IPS DF 19.7 (cell line): Measurements from ENCODE around the gene PRSS36.
"Not testable (repeated sequence)": the region's sequence is repeated elsewhere in the genome, so short reads cannot be mapped to it uniquely, and the experiment has no call there.

Experiments used
- DNase-seq: peaks from one replicate; pipeline ENCODE4 v3.0.0-alpha.2; 2013; ENCODE audit warnings: low read depth, low spot score

PRSS36 gene

DNA sequence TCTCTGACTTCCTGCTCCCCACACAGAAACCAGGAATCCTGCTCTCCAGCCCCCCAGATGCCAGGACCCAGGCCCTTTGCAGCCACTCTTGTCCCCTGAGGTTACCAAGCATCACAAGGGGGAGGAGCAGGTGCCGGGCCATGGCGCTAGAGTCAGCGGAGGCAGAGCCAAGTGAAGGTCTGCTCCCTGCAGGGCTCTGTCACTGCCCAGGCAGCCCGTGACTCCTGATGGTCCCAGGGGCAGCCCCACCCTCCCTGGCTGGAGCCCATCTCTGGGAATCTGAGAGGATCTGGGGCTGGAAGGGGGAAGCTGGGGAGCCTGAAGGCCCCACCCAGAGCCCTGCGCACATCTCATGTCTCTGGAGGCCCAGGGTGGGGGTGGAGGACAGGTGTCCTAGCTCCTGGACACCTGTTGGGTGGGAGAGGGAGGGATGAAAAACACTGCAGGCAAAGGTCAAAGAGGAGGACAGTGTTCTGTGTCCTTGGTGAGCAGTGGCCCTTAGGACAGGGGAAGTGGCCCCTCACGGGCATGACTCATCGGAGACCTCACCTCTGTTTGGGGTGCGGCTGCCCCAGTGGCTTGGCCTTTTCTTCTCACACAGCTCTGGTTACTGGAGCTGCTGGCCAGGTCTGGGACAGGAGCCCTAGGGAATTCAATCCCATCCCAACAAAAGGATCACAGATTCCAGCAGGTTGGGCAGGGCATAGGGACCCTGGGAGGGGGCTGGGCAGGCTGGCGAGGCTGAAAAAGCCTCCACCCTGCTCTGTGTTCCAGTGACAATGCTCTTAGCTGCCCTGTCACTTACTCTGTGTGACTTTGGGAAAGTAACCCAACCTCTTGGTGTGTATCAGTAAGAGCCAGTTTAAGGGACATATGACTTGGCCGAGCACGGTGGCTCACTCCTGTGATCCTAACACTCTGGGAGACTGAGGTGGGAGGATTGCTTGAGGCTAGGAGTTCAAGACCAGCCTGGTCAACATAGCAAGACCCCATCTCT, at the start of gene PRSS36:
PRSS36 (minus strand) TSS at position 173 of the 997 bp plus-strand sequence; CDS start at position 142, 31 bp downstream.
- DNase-seq, result no peak

DNA sequence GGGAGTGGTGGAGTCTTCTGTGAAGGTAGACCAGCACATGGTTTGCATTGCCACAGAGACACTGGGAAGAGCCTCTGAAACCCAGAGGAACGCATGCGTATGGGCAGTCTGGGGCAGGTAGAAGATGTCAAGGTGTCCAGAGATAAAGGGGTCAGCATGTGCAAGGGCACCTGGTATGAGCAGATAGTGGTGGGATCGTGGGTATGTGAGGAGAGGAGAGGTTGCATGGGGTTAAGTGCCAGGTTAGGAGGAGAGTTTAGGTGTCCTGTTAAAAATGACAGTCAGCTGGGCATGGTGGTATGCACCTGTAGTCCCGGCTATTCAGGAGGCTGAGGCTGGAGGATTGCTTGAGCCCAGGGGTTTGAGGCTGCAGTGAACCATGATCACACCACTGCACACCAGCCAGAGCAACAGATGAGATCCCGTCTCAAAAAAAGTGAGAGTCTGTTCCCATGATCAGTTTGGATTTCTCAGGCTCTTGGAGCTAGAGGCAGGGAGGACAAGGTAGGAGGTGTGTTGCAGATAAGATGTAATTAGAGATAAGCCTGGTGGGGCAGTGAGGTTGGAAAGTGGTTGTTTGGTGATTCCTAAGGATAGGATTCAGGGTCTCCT, 49.7 kb upstream of the PRSS36 start:
- no peak for DNase-seq

DNA sequence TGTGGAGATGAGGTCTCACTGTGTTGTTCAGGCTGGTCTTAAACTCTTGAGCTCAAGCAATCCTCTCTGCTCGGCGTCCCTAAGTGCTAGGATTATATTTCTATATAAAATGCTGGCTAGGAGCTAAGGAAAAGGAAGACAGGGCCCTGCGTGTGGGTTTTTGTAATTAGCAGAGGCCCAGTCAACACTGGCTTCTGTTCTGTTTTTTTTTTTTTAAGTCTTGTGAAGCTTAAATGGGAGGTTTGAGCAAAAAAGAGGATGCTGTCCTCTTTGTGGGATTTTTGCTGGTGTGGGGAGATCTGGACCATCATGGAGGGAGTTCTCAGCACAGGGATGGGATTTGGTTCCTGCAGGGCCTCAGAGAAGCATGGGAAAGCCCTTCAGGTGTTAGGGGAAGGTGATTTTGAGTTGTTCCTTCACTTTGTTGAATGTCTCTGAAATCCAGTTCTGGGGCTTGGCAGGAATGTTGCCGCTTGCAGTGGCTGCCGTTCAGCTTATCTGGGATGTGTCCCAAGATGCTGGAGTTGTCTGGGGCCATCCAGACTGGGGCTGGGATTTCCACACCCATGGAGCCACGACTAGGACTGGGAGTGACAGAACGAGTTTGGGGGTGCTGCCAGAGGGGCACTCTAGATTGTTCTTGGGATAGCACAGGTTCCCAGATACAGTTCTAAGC, 48.5 kb upstream of the PRSS36 start:
- no peak for DNase-seq

DNA sequence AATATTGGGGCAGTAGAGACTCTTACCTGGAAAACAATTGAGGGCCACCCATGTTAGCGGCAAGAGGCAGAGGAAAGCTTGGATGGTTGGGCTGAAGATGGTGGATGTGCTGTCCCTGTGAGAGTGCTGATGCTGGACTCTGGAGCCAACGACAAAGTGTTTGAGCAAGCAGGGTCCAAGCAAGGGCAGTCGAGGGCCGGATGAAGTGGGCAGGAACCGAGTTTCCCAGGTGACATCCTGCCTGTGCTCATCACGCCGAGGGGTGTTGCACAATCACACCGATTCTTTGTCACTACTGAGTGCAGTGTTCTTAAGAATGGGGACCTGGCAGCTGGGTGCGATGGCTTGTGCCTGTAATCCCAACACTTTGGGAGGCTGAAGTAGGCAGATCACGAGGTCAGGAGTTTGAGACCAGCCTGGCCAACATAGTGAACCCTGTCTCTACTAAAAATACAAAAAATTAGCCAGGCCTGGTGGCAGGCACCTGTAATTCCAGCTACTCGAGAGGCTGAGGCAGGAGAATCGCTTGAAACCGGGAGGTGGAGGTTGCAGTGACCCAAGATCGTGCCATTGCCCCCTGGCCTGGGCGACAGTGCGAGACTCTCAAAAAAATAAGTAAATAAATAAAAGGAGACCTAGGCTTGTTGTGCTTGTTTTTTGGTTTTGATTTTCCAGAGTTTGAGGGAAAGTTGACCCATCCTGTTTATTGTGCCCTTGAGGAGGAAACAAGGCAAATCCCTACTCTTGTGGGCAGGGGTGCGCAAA, 46.6 kb upstream of the PRSS36 start:
- DNase-seq, result no peak

DNA sequence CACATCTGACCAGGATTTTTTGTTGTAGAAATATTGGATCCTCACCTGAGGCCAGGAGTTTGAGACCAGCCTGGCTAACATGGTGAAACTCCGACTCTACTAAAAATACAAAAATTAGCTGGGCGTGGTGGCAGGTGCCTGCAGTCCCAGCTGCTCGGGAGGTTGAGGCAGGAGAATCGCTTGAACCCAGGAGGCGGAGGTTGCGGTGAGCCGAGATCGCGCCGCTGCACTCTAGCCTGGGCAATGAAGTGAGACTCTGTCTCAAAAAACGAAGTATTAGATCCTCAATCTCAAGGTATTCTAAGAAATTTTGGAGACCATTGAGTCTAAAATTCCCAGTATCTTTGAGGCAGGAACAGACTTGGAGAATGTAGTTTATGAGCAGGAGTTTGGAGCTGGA, 46.0 kb upstream of the PRSS36 start:
- not testable (repeated sequence) for DNase-seq

DNA sequence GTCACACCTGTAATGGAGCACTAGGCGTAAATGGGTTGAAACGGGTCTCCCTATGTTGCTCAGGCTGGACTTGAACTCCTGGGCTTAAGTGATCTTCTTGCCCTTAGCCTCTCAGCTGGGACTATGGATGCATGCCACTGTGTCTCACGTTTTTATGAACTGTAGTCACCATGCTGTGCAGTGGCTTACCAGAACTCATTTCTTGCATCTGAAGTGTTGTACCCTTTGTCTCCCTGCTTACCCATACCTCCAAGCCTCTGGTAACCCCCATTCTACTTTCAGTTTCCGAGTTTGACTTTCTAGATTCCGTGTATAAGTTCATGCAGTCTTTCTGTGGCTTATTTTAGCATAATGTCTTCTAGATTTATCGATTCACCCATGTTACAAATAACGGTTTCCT, 45.0 kb upstream of the PRSS36 start:
- DNase-seq, result no peak

DNA sequence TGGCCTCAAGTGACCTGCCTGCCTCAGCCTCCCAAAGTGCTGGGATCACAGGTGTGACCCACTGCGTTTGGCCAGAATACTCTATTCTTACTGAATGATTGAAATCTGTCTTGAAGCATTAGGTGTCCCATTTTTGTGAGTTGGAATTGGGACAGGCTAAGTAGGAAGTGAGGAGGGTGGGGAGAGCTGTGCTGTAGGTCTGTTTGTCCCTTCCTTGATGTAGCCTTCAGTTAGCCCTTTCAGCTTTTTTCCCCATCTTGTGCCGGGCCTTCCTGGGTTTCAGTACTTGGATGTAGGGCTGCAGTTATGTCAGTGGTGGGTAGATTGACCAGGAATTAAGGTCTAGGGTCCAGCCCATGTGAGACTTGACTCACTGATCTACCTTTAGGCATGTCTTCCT, 44.0 kb upstream of the PRSS36 start:
- DNase-seq, result no peak

DNA sequence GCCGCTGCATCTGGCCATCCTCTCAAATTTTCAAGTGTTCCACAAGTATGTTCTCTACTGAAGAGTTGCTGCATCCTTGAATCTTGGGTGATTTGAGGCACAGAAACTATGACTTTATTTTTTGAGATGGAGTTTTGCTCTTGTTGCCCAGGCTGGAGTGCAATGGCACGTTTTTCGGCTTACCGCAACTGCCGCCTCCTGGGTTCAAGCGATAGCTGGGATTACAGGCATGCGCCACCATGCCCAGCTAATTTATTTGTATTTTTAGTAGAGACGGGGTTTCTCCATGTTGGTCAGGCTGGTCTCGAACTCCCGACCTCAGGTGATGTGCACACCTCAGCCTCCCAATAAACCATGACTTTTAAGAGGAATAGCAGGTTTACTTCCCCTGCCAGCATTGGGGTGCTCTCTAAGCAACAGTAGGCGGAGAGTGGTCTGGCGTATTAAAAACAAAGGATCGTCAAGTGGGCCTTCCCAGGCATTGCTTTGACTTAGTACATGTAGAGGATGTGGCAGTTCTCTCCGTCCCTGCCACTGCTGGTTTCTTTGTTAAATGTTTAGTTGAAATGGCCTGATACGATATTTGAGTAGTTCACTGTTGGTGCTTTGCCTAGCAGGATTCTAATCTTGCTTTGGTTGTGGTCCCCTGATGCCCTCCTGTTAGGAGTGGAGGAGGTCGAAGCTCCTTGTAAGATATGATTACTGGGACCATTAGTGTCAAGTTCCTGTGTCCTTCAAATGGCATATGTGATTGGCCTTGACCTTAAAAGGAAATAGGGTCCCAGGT, 43.2 kb upstream of the PRSS36 start:
- DNase-seq, result no peak

DNA sequence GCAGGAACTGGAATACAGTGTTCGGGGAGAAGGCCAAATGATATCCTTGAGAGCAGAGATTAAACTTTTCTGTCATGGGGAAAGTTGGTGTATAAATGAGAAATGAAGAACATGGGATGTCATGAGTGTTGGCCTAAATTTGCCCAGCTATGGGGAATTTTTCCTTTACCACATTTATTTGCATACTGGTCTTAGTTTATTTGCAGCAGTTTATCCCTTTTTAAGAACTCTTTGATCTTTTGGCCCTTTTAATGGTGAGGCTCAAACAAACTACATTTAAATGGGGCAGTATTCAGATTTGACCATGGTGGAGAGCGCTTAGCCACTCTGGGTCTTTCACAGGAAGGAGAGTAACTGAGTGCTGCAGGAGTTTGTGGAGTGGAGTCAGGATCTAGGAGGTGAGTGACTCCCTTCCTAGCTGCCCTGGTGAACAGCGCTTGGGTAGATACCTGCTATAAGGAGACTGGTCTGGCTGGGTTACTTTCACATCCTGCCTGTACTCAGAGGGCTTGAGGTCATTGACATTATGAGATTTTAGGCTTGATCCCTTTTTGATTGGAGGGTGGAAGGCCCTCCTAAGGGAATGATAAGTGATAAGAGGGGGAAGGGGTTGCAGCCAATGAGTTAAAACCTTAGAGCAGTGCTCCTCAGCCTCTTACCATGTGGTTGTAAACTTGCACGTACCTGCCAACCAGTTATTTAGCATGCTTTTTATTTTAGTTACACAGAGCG, 42.0 kb upstream of the PRSS36 start:
- no peak for DNase-seq

DNA sequence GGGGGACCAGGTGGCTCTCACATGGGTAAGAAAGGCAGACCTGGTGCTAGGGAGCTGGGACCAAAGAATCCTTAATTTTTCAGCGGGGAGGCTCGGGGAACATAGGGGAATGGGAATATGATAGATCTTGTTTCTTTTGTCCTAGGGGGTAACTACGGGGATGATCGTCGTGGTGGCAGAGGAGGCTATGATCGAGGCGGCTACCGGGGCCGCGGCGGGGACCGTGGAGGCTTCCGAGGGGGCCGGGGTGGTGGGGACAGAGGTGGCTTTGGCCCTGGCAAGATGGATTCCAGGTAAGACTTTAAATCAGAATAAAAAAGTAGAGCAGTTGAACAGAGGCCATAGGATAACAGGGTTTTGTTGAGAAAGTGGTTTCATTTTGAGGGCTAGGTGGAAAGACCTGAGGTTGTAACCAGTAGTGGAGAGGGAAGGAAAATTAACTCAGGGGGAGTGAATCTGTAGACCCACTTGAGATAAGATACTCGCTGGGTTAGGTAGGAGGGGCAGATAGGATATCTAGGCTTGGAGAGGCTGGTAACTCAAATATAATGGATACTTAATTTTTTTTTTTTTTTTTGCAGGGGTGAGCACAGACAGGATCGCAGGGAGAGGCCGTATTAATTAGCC, 41.1 kb upstream of the PRSS36 start:
- no peak for DNase-seq

DNA sequence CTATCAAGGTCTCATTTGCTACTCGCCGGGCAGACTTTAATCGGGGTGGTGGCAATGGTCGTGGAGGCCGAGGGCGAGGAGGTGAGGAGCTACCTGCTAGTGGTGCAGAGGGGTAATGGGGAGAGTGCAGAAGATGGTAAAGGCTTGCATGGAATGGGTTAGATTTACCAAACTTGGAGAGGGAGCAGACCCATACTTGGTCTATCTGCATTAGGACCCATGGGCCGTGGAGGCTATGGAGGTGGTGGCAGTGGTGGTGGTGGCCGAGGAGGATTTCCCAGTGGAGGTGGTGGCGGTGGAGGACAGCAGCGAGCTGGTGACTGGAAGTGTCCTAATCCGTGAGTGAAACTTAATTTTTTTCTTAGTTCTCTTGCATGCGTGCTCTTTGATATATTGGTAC, 40.2 kb upstream of the PRSS36 start:
- no peak for DNase-seq

DNA sequence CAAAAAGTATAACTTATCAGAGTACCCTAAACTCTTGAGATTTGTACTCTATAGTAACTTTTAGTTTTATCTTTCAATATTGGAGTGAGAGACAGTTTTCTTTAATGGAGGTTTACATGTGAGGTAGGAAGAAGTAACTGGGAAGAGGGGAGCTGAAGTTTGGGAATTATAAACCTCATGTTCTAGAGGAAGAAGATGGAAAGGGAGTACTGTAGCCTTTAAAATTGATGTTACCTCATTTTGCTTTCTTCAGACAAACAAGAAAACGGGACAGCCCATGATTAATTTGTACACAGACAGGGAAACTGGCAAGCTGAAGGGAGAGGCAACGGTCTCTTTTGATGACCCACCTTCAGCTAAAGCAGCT, 39.5 kb upstream of the PRSS36 start:
- no peak for DNase-seq

DNA sequence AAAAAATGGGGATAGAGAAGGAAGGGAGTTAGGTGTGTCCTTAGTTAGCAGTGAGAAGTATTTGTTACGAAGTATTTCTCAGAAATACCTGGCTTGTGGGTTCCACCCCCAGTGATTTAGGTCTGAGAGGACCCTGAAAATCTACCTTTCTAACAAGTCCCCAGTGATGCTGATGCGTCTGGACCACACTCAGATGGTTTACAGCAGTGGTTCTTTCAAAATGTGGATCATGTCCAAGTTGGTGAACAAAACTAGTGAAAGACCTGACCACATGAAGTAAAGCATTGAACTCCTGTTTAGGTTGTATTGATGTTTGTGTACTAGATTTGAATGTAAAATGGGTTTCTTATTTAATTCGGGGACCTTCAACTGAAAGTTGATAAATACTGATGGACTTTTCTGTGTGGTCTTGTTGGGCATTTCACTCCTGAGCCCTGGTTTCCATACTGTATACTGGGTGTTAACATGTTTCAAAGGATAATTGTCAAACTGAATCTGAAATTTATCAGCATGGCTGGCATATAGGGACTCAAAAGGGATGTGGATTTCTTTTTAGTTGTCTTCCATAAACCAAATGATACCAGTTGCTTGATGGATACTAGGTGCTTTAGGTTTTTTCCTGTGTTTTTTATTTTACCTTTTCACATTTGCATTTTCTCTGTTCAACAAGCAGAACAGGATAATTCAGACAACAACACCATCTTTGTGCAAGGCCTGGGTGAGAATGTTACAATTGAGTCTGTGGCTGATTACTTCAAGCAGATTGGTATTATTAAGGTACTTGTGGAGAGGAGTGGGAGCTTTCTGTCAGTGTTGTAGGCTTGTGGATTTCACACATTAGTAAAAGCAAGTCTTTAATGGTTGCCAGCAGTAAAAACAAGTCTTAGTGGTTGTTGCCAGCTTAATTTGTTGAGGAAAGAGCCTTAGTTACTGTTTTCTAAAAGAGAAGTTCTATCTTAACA, 38.9 kb upstream of the PRSS36 start:
- no peak for DNase-seq

DNA sequence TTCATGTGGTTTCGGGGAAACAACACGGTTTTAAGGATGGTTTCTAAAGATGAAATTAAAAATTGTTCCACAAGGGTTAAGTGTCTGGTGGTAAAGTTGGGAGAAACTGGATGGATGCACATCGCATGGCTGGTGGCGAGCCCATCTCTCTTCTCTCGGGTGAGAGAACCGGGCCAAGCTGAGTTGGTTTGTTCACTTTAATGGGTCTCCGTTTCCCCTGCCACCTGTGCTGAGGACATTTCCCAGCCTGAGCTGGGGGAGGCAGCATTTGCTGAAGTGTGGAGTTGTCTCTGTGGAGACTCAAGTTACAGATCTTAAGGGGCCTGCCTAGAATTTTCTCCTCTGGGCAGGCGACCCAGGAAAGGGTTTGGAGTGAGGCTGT, 37.9 kb upstream of the PRSS36 start:
- DNase-seq, result no peak

DNA sequence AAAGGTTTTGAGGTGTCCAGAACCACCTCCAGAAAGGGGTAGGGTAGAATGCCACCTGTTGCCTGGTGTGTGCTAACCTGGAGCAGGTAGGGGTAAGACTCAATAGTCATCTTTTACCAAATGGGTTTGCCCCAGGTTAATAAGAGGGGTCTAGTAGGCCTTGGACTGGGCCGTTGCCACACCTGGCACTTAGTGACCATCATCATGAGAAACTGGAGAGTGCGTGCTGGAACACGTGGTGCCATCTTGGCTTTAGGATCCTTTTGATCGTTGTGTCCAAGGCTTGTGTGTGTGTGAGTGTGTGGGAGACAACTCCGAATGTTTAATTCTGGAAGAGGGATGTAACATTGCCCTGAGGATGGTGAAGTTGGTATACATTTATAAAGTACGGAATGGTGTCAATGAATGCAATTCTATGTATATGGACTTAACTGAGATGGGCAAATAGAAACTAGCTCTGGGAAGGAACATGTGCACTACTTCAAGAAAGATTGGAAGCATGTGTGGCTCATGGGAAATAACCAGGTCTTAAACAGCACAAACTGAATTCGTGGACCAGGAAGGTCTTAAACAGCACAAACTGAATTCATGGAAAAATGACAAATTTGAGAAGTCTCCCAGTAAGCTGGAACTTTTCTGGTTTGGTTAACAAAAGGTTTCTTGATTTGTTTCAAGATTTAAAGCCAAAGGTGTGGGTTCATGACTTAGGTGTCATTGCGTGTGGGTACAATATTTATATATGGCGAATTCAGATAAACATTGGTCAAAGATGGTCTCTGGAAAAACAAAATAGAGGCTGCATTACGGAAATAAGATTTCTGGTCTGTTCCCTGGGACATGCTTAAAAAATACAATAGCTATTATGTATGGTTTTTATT, 37.3 kb upstream of the PRSS36 start:
- DNase-seq, result no peak

DNA sequence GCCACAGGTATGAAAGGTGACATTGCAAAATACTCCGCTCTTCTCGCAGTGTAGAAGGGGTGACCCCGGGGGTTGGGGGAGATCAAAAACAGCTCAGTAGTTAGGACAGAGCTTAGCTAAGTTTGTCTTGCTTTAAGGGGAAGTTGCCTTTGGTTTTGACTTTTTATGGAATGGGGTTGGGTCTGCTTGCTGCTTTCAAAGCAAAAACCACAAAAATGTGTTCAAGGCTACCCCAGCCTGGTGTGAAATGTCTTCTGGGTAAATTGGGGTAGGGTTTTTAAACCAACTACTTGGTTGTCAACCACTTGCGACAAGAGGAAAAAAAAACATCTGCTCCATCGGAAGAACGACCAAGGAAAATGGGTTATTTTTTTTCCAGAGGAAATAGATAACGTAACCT, 36.3 kb upstream of the PRSS36 start:
- DNase-seq, result no peak

DNA sequence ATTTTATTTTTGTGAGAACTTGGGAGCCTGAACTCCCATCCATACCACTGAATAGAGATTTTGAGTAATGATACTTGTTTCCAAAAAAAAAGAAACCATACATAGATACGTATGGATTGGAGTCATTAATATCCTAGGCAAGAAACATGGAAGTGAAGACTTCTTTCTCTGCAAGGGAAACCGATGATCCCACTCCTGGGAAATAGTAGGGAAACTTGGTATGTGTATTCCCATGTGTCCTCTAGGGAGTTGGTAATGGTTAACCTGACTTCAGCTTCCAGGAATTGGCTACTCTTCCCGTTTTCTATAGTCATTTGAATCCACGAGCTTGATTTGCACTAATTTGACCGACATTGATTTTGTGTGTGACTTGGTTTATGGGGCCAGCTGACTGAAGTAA, 35.5 kb upstream of the PRSS36 start:
- no peak for DNase-seq

DNA sequence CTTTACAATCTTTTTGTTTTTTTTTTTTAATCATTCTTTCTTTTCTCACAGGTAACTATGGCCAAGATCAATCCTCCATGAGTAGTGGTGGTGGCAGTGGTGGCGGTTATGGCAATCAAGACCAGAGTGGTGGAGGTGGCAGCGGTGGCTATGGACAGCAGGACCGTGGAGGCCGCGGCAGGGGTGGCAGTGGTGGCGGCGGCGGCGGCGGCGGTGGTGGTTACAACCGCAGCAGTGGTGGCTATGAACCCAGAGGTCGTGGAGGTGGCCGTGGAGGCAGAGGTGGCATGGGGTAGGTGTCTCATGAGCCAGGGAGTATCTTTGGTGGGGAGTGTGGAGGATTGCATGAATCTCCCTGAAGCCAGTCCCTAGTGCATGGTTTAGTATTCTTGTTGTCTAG, 35.0 kb upstream of the PRSS36 start:
- DNase-seq, result no peak
